ENCODE measurements around the gene FBXL19. TPM values are rescaled to one million over a fixed set of nuclear protein-coding genes. Genes with fewer than 3 reads are reported as not detected.
"Not testable (repeated sequence)": the region's sequence is repeated elsewhere in the genome, so short reads cannot be mapped to it uniquely, and the experiment has no call there.

FBXL19 gene
- polyA plus RNA-seq, 6 donors from 2014 or later: 0.21 to 0.48 (median 0.27) TPM; not detected in 2

GRCh38 chr16:30888856-30889499 lies 34.4 kb upstream of the FBXL19 start:
- peaks cover 0 to 2% (median 0%) of the 10 kb centered on the region in 7 donors for H3K9me3 Mint-ChIP-seq
- peaks cover 0 to 15% of the 10 kb centered on the region in 2 donors for H3K36me3 Mint-ChIP-seq
- no peaks in the 10 kb centered on the region for H3K27me3 Mint-ChIP-seq
- no peak overlapping the region for H3K4me3 Mint-ChIP-seq
- H3K4me1 Mint-ChIP-seq: peaks cover 24 to 42% (median 30%) of the 10 kb centered on the region in 3 donors
- peak overlapping the region in 2 of 6 donors; percentile 86 to 91 for H3K27ac Mint-ChIP-seq
- no peak for DNase-seq
- ATAC-seq (ENCODE audit: low read depth in 2 of 2): no peak

DNA sequence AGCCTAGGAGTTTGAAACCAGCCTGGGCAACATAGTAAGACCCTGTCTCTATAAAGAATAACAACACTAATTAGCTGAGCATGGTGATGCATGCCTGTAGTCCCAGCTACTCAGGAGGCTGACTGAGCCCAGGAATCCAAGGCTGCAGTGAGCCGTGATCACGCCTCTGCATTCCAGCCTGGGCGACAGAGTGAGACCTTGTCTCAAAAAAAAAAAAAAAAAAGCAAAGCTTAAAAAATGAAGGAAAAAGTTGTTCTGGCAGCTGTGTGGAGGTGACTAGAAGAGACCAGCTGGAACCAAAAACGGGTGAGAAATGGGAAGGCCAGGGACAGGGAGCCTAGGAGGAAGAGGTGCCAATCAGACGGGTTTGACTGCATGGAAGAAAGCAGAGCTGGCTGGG lies 33.7 kb upstream of the FBXL19 start:
- peaks cover 0 to 2% (median 0%) of the 10 kb centered on the region in 7 donors for H3K9me3 Mint-ChIP-seq
- H3K36me3 Mint-ChIP-seq: peaks cover 0 to 14% of the 10 kb centered on the region in 2 donors
- H3K4me3 Mint-ChIP-seq: no peak overlapping the region
- H3K27me3 Mint-ChIP-seq: no peaks in the 10 kb centered on the region
- DNase-seq (no peak), ATAC-seq (ENCODE audit: low read depth in 2 of 2) (no peak)
- peaks cover 29 to 39% (median 32%) of the 10 kb centered on the region in 3 donors for H3K4me1 Mint-ChIP-seq
- peak overlapping the region in 1 of 6 donors; percentile 29 for H3K27ac Mint-ChIP-seq

DNA sequence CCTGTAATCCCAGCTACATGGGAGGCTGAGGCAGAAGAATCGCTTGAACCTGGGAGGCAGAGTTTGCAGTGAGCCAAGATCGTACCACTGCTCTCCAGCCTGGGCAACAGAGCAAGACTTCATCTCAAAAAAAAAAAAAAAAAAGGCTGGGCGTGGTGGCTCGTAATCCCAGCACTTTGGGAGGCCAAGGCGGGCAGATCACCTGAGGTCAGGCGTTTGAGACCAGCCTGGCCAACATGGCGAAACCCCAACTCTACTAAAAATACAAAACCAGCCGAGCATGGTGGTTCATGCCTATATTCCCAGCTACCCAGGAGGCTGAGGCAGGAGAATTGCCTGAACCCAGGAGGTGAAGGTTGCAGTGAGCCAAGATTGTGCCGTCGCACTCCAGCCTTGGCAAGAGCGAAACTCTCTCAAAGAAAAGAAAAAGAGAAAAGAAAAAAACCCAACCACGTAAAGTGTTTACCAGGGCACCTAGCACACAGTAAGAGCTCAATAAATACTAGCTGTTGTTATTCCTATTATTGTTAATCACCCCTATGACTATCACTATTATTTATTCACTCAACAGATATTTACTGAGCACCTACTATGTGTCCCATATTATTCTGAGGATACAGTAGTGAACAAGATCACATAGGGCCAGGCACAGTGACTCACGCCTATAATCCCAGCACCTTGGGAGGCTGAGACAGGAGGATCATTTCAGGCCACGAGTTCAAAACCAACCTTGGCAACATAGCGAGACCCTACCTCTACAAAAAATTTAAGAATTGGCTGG lies 32.1 kb upstream of the FBXL19 start:
- not testable (repeated sequence) for DNase-seq; H3K27me3 Mint-ChIP-seq; ATAC-seq (ENCODE audit: low read depth in 2 of 2); H3K9me3 Mint-ChIP-seq; H3K36me3 Mint-ChIP-seq
- H3K4me3 Mint-ChIP-seq: peak overlapping the region in 4 of 8 donors; percentile 18 to 87 (median 64)
- H3K27ac Mint-ChIP-seq: peak overlapping the region in 2 of 6 donors; percentile 8 to 15
- peaks cover 36 to 40% (median 39%) of the 10 kb centered on the region in 3 donors for H3K4me1 Mint-ChIP-seq

DNA sequence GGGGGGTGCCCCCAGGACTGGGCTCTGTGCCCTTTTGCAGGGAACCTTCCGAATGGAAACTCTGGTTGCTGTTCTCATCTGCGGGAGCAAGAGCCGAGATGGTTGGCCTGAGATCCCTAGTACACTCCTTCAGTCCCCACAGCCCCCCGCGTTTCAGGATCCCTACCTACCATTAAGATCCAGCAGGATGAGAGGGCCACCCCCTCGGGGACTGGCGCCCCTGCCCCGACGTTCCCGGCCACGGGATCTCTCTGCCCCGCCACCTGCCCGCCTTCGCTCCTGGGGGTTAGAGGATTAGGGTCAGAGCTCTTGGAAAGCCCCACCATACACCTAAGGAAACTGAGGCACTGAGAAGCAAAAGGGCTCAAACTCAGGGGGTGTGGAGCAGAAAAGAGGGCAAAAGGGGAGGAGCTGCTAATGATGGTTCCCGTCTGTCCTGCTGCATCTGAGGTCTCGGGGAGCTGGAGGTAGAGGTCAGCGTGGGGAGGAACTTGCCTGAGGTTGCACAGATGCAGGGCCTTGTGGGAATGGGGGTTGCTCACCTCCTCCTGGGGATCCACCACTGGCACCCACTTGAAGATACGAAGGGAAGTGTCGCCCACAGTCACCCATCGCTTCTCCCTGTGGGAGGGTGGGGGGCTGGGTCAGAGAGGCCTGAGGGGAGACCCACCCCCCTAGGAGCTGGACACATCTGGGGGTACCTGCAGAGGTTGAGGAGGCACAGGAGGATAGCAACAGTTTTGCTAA lies 30.5 kb upstream of the FBXL19 start:
- Mint-ChIP-seq H3K4me3 (peak overlapping the region; percentile 86 to 94 (median 91)), H3K9me3 (peaks cover 0 to 2% (median 0%) of the 10 kb centered on the region in 7 donors), H3K27me3 (no peaks in the 10 kb centered on the region), H3K27ac (peak overlapping the region in 5 of 6 donors; percentile 53 to 94 (median 89)), H3K36me3 (peaks cover 0 to 8% of the 10 kb centered on the region in 2 donors), H3K4me1 (peaks cover 49 to 55% (median 51%) of the 10 kb centered on the region in 3 donors)
- no peak for DNase-seq
- ATAC-seq (ENCODE audit: low read depth in 2 of 2): no peak

- H3K9me3 Mint-ChIP-seq: peaks cover 0 to 2% (median 0%) of the 10 kb centered on the region in 7 donors
- peaks cover 0 to 8% of the 10 kb centered on the region in 2 donors for H3K36me3 Mint-ChIP-seq
- H3K27me3 Mint-ChIP-seq: no peaks in the 10 kb centered on the region
- DNase-seq (no peak), ATAC-seq (ENCODE audit: low read depth in 2 of 2) (peak; percentile 11 to 19)
- H3K4me3 Mint-ChIP-seq: peak overlapping the region; percentile 86 to 94 (median 91)
- H3K27ac Mint-ChIP-seq: peak overlapping the region in 5 of 6 donors; percentile 26 to 94 (median 89)
- H3K4me1 Mint-ChIP-seq: peaks cover 49 to 56% (median 51%) of the 10 kb centered on the region in 3 donors
Measured at GRCh38 chr16:30893417-30893743, 30.0 kb upstream of the FBXL19 start.

GRCh38 chr16:30893744-30894539 lies 29.4 kb upstream of the FBXL19 start, which contains the start of gene BCL7C:
BCL7C (minus strand) TSS chr16:30894077; CDS start chr16:30893944, 133 bp downstream.
- H3K27ac Mint-ChIP-seq: peak within 1 kb of the TSS; percentile 87 to 94 (median 92)
- DNase-seq: peak; percentile 78
- peak; percentile 61 to 65 for ATAC-seq (ENCODE audit: low read depth in 2 of 2)
- peaks cover 45 to 53% (median 49%) of the 10 kb centered on the region in 3 donors for H3K4me1 Mint-ChIP-seq
- H3K27me3 Mint-ChIP-seq: no peaks in the 10 kb centered on the region
- peak within 1 kb of the TSS; percentile 87 to 94 (median 91) for H3K4me3 Mint-ChIP-seq
- H3K9me3 Mint-ChIP-seq: no peaks in the 10 kb centered on the region
- peaks cover 0 to 8% of the 10 kb centered on the region in 2 donors for H3K36me3 Mint-ChIP-seq

GRCh38 chr16:30894540-30895368 lies 28.6 kb upstream of the FBXL19 start:
- H3K4me3 Mint-ChIP-seq: peak overlapping the region; percentile 74 to 94 (median 88)
- H3K27ac Mint-ChIP-seq: peak overlapping the region in 5 of 6 donors; percentile 39 to 94 (median 87)
- DNase-seq (no peak), ATAC-seq (ENCODE audit: low read depth in 2 of 2) (no peak)
- no peaks in the 10 kb centered on the region for H3K9me3 Mint-ChIP-seq
- H3K4me1 Mint-ChIP-seq: peaks cover 45 to 51% (median 48%) of the 10 kb centered on the region in 3 donors
- H3K36me3 Mint-ChIP-seq: peaks cover 0 to 4% of the 10 kb centered on the region in 2 donors
- no peaks in the 10 kb centered on the region for H3K27me3 Mint-ChIP-seq

GRCh38 chr16:30895627-30896260 lies 27.6 kb upstream of the FBXL19 start:
- no peak for ATAC-seq (ENCODE audit: low read depth in 2 of 2)
- Mint-ChIP-seq H3K27ac (peak overlapping the region in 4 of 6 donors; percentile 12 to 96 (median 54)), H3K27me3 (no peaks in the 10 kb centered on the region), H3K4me1 (peaks cover 45 to 51% (median 46%) of the 10 kb centered on the region in 3 donors), H3K9me3 (no peaks in the 10 kb centered on the region), H3K4me3 (peak overlapping the region; percentile 86 to 95 (median 90)), H3K36me3 (no peaks in the 10 kb centered on the region)
- no peak for DNase-seq

GRCh38 chr16:30896261-30896888 lies 27.0 kb upstream of the FBXL19 start, which contains the start of gene CTF1:
CTF1 (plus strand) TSS chr16:30896614; CDS start chr16:30896644, 30 bp downstream.
- no peak for DNase-seq
- peak within 1 kb of the TSS; percentile 76 to 96 (median 94) for H3K27ac Mint-ChIP-seq
- no peaks in the 10 kb centered on the region for H3K27me3 Mint-ChIP-seq
- peaks cover 45 to 57% (median 51%) of the 10 kb centered on the region in 3 donors for H3K4me1 Mint-ChIP-seq
- no peak for ATAC-seq (ENCODE audit: low read depth in 2 of 2)
- H3K36me3 Mint-ChIP-seq: no peaks in the 10 kb centered on the region
- no peaks in the 10 kb centered on the region for H3K9me3 Mint-ChIP-seq
- H3K4me3 Mint-ChIP-seq: peak within 1 kb of the TSS; percentile 86 to 95 (median 90)

DNA sequence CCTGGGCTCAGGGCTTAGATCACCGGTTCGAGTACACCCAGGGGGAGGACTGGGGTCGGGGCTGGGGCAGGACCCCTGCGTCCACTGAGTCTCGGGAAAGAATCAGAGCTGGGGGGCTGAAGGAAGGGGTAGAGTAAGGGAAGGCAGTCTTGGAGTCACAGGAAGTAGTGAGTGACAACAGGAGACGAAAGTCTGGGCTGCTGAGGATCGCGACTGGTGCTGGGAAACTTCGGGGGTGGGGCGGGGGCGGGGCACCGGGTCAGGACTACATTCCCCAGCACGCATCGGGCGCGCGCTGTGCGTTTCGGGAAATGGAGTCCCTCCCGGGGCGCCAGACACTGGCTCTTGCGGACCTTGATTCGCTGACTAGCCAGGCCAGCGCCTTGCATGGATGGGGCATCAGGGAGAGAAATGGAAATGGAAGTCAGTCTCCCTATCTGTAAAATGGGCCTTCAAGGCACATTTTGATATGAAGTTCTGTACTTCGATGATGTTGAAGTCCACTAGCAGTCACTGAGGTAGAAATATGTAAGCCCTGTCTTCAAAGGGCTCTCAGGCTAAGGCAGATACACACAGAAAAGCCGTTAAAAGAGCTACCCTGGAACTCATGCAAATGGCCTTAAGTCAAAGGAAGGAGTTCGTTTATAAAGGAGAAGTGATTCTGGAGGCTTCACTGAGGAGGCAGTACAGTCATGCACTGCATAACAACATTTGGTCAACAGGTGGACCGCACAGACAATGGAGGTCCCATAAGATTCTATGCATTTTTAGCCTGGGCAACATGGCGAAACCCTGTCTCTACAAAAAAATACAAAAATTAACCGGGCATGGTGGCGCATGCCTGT lies 26.3 kb upstream of the FBXL19 start:
- peak; percentile 69 for DNase-seq
- H3K27me3 Mint-ChIP-seq: no peaks in the 10 kb centered on the region
- no peaks in the 10 kb centered on the region for H3K9me3 Mint-ChIP-seq
- peak; percentile 60 for ATAC-seq (ENCODE audit: low read depth in 2 of 2)
- peaks cover 44 to 55% (median 51%) of the 10 kb centered on the region in 3 donors for H3K4me1 Mint-ChIP-seq
- no peaks in the 10 kb centered on the region for H3K36me3 Mint-ChIP-seq
- peak overlapping the region; percentile 86 to 95 (median 90) for H3K4me3 Mint-ChIP-seq
- H3K27ac Mint-ChIP-seq: peak overlapping the region; percentile 76 to 96 (median 94)
